NT2/D1 (cell line): ENCODE data around the gene FCMR.

Experiments used
- DNase-seq: peaks from one replicate; pipeline ENCODE4 v3.0.0-alpha.2; 2011; ENCODE audit warnings: low read depth, low spot score
- H3K27me3 ChIP-seq: 2 replicates; pipeline ENCODE4 v1.6.0; 2011; ENCODE audit warnings: mild to moderate bottlenecking; ENCODE audit not compliant: insufficient read length, insufficient read depth
- H3K36me3 ChIP-seq: 2 replicates; pipeline ENCODE4 v1.6.1; 2011; ENCODE audit warnings: mild to moderate bottlenecking, low read length, mixed read lengths; ENCODE audit not compliant: insufficient read depth, insufficient read length
- H3K4me1 ChIP-seq: 2 replicates; pipeline ENCODE4 v1.5.1; 2011; ENCODE audit not compliant: insufficient read depth, insufficient read length
- H3K4me3 ChIP-seq: 2 replicates; pipeline ENCODE4 v1.5.1; 2011; ENCODE audit warnings: low read depth; ENCODE audit not compliant: insufficient read length
- H3K9ac ChIP-seq: 2 replicates; pipeline ENCODE4 v1.6.0; 2011; ENCODE audit warnings: low read depth; ENCODE audit not compliant: insufficient read length
- H3K9me3 ChIP-seq: 2 replicates; pipeline ENCODE4 v1.5.1; 2011; ENCODE audit warnings: mild to moderate bottlenecking, low read length; ENCODE audit not compliant: insufficient read depth
- SUZ12 ChIP-seq: IDR thresholded peaks from 2 replicates; pipeline ENCODE4 v1.6.1; 2011; ENCODE audit not compliant: insufficient read length, insufficient read depth; ENCODE audit errors: extremely low read depth
- YY1 ChIP-seq: IDR thresholded peaks from 2 replicates; pipeline ENCODE4 v1.6.1; 2011; ENCODE audit not compliant: insufficient read length, insufficient read depth
- ZNF274 ChIP-seq: IDR thresholded peaks from 2 replicates; pipeline ENCODE4 v1.6.1; 2011; ENCODE audit warnings: mild to moderate bottlenecking, low read depth, low read length

The FCMR gene

DNA sequence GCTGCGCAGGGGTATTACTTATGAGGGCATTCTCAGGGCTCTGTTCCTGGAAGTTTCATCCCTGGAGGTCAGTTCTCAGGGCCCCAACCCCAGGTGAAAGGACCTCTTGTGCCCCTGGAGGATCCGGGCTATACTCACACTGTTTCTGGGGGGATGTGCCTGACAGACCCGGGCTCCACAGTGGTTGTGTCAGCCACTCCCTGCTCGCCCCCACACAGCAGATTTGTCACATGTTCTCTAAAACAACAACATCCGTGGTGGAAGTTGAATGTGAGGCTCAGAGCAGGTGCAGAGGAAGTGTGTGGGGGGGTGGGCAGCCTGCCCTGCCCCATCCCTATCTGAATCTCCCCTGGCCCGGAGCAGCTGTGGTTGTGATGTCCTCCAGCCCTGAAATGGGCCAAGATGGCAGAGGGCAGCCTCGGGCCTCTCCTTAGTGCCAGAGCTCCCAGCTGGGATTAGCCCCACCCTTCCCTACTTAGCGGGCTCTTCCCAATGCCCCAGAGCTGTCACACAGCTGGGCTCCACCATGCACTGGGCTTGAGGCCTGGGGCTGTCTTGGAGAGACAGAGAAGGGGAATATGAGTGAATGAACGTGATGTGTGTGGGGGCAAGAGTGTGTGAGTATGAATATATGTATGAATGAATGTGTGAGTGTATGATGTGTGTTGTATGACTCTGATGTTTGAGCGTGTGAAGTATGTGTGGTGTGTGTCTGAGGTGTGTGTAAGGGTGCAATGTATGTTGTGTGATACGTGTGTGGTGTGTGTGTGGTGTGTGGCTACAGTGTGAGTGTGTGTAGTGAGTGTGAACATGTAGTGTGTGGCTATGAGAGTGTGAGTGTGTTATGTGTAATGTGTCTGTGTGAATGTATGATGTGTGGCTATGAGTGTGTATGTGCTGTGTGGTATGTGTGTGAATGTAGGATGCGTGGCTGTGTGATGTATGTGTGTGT, 1.5 kb upstream of the FCMR start:
- Histone ChIP-seq H3K27me3 (no peaks in the 10 kb centered on the region), H3K4me1 (no peaks in the 10 kb centered on the region), H3K9ac (no peak overlapping the region), H3K36me3 (no peaks in the 10 kb centered on the region), H3K9me3 (no peaks in the 10 kb centered on the region), H3K4me3 (no peak overlapping the region)
- no peak for TF ChIP-seq YY1
- no peak for TF ChIP-seq ZNF274
- no peak for TF ChIP-seq SUZ12
- DNase-seq: no peak

DNA sequence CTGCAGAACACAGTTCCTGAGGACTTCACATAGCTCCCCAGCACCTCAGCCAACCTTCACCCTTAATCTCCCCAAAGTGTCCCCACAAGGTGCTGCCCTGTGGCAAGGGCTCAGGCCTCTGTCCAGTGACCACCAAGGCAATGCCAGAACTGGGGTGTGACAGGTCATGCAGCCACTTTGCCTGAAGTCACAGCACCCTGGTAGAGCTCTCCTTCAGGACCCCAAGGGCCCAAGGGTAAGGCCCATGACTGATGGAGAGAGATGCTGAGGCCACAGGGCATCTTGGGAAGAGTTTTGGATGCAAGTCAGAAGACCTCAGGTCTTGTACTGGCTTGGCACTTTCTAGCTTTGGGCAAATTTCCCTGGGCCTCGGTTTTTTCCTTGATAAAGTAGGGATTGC, 783 bp upstream of the FCMR start:
- Histone ChIP-seq H3K27me3 (no peaks in the 10 kb centered on the region), H3K9me3 (no peaks in the 10 kb centered on the region), H3K4me3 (no peak overlapping the region), H3K9ac (no peak overlapping the region), H3K4me1 (no peaks in the 10 kb centered on the region), H3K36me3 (no peaks in the 10 kb centered on the region)
- no peak for DNase-seq
- no peak for TF ChIP-seq ZNF274

DNA sequence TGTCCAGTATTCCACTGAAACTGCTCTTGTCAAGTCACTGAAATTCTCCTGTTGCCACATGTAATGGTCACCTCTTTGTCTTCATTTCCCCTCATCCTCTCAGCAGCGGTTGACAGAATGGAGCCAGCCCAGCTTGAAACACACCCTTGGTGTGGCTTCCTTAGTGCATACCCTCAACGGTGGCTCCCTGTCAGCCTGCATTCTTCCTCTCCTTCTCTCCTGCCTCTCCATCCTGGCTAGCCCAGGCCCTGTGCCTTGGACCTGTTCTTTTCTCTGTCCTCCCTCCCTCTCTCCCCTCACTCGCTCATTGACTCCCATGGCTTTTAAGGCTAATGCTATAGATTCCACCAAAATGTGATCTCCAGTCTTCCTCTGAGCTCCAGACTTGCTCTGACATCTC, 3.7 kb downstream of the FCMR start:
- no peaks in the 10 kb centered on the region for H3K4me1 ChIP-seq
- H3K27me3 ChIP-seq: peaks cover 8% of the 10 kb centered on the region
- no peak for DNase-seq
- H3K9ac ChIP-seq: no peak overlapping the region
- no peaks in the 10 kb centered on the region for H3K36me3 ChIP-seq
- no peak overlapping the region for H3K4me3 ChIP-seq
- no peak for TF ChIP-seq ZNF274
- no peak for TF ChIP-seq YY1
- no peak for TF ChIP-seq SUZ12
- H3K9me3 ChIP-seq: no peaks in the 10 kb centered on the region

DNA sequence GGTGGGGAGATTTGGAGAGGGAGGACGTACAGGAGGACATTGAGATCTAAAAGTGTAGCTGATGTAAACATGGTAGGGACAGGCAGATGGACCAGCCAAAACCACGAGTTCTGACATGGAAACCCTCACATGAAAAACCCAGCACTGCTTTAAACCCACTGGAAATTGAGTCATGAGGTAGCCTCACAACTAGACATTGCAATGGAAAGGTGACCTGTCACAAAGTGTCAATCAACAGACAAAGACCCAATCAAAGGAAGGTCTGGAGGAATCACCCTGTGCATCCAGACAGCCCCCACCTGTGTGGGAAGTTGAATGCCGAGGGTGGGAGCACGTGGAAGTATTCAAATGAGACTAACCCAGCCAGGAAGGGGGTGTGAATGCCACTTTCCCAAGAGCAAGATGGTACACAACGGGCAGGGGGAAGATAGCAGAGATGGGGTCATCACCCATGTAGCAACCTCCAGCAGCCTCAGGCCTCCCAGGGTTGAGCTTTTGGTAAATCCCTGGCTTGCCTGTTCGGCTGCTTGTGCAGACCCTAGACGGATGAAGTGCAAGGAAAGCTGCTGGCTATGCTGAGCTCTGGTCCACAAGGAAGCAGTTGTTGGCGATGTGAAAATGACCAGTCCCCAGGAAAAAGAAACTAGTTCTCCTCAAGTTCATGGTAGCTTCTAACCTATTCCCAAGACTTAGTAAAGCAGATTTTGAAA, 5.6 kb downstream of the FCMR start:
- no peaks in the 10 kb centered on the region for H3K36me3 ChIP-seq
- TF ChIP-seq SUZ12 (no peak), YY1 (no peak), ZNF274 (no peak)
- DNase-seq: no peak
- H3K27me3 ChIP-seq: peaks cover 15% of the 10 kb centered on the region
- no peak overlapping the region for H3K9ac ChIP-seq
- H3K9me3 ChIP-seq: no peaks in the 10 kb centered on the region
- H3K4me1 ChIP-seq: no peaks in the 10 kb centered on the region
- no peak overlapping the region for H3K4me3 ChIP-seq

DNA sequence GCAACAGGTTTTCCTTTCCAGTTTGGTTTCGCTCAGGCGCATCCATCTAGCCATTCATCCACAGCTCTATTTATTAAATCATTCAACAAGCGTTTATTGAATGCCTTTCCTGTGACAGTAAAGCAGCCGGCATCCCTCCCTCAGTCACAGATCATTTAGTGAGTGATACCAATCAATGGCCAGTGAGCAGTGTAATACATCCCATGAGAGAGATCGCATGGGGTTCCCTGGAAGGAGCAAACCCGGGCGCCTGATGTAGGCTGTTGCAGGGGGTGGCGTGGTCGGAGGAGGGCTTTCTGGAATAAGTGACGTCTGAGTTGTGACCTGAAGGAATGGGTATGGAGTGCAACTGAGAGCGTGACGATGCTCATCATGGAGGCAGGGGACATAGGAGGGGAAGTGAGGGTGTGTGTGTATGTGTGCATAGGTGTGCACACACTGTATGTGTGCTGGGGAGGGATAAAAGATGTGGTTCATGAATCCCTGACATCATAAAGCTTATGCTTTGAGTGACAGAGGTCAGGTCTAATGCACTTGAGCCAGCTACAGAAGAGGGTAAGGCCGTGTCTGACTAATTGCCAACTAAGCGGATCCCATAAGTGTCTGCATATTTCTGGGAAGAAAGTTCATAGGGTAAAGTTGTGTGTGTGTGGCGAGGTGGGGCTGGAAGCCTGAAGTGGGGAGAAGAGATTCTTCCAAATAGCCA, 6.6 kb downstream of the FCMR start:
- H3K27me3 ChIP-seq: peaks cover 23% of the 10 kb centered on the region
- H3K4me1 ChIP-seq: no peaks in the 10 kb centered on the region
- no peak overlapping the region for H3K9ac ChIP-seq
- no peak overlapping the region for H3K4me3 ChIP-seq
- no peaks in the 10 kb centered on the region for H3K36me3 ChIP-seq
- DNase-seq: no peak
- no peaks in the 10 kb centered on the region for H3K9me3 ChIP-seq
- TF ChIP-seq ZNF274 (no peak), YY1 (no peak), SUZ12 (no peak)

DNA sequence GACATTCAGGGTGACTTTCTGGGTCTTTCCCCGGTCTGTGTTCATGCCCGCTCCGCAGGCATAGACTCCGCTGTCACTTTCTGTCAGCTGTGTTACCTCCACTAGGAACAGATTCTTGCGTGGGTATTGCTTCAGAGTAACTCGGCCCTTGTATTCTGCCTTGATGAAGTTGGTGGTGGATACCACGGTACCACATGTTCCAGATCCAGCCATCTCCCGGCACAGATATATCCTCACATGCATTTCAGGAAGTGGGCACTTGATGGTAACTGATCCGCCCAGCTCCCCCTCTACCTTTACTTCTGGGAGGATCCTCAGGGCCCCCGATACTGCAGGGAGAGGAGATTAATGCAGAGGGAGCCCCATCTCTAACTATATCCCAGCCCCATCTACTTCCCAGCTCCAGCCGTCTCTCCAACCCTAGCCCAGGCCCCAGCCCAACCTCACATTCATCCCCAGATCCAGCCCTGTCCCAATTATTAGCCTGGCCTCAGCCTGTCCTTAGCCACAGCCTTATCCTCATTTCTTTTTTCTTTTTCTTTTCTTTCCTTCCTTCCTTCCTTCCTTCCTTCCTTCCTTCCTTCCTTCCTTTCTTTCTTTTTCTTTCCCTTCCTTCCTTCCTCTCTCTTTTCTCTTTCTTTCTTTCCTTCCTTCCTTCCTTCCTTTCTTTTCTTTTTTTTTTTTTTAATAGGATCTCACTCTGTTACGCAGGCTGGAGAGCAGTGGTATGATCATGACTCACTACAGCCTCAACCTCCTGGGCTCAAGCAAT, 7.8 kb downstream of the FCMR start:
- H3K9me3 ChIP-seq: no peaks in the 10 kb centered on the region
- no peaks in the 10 kb centered on the region for H3K36me3 ChIP-seq
- H3K9ac ChIP-seq: no peak overlapping the region
- H3K4me3 ChIP-seq: no peak overlapping the region
- peaks cover 34% of the 10 kb centered on the region for H3K27me3 ChIP-seq
- DNase-seq: no peak
- H3K4me1 ChIP-seq: no peaks in the 10 kb centered on the region
- no peak for TF ChIP-seq YY1
- TF ChIP-seq SUZ12: no peak
- no peak for TF ChIP-seq ZNF274
